GM12872 (cell line): Measurements from ENCODE around the gene NUCB2.

ENCODE experiments used
- CTCF ChIP-seq: IDR thresholded peaks from 3 replicates; pipeline ENCODE4 v1.5.1; 2011; ENCODE audit warnings: low read depth, mild to moderate bottlenecking, low read length, moderate library complexity; ENCODE audit not compliant: insufficient read depth

Gene NUCB2

DNA sequence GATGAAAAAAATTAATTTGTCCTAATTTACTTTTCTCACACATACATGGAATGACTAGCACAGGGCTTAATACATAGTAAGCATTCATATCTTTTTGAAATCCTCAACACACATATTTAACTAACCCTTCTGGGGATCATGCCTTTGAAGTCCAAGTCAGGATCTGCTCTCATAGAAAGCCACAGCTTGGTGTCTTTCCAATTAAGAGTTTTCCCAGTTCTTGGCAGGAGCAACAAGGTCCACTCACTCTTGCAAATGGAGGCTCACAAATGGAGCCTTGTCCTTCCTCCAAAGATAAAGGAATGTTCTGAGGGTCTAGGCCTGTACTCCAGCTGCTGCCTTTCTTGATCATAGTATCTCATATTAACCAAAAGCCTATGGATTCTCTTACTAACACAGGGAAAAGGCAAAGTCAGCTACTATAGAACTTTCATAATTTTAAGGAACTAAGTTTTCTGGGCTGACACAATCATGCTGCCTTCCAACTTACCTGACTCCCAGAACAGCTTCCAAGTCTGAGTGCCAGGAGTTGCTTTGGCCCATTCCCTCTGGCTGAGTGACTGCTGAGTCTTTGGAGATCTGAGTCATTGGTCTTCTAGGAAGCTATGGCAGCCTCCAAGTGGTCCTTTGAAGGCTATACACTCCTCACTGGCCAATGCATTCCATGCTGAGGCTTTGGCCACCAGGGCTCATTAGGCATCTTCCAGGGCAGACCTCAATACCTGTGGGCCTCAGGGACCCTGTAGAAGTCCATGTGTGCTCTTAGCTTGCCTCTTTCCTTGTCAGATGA, 25.8 kb upstream of the NUCB2 start:
- TF ChIP-seq CTCF = no peak

DNA sequence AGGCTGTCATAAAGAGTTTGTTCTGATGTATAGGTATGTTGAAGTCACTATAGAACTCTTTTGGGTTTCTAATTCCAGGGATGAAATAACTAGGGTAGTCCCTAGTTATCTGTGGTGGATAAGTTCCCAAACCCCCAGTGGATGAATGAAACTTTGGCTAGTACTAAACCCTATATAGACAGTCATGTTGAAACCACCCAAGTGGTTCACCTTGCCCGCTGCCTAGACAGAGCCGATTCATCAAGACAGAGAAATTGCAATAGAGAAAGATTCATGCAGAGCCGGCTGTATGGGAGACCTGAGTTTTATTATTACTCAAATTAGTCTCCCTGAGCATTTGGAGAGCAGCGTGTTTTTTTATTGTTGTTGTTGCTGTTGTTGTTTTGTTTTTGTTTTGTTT, 23.8 kb upstream of the NUCB2 start:
- TF ChIP-seq CTCF = no peak

GRCh38 chr11:17256512-17256911, 20.0 kb upstream of the NUCB2 start:
- no peak for TF ChIP-seq CTCF

GRCh38 chr11:17257196-17257595, 19.3 kb upstream of the NUCB2 start:
- no peak for TF ChIP-seq CTCF

DNA sequence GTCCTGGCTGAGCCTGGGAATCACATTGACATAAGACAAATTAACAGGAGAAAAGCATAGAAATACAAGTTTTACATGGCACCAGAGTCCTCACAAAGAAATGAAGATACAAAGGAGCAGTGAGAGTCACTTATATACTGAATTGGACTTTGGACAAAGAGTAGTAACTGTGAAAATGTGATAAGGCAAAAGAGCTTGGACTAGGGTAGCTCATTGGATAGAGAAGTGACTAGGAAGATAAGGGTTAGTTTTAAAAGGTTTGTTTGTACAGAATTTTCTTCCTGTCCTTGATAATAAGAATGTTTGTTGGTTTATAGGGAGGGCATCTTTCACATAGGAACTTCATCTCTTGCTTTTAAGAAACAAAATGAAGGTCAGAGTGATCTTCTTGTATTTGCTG, 17.9 kb upstream of the NUCB2 start:
- TF ChIP-seq CTCF = no peak

DNA sequence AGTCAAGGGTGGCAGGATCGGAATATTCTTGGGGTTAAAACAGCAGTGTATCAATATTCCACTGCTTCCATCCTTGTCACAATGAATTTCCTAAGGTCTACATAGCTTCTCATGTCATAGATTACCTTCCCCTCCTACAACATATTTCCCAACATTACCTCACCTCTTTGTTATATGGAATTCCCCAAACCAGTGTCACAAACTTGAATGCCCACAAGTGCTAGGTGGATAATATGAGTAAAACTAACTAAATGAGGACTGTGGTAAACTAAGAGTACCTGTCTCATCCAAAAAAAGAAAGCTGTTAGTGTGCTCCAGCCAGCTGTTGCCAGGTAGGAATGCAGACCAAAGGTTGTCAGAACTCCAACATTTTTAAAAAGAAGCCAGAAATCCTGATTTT, 17.0 kb upstream of the NUCB2 start:
- no peak for TF ChIP-seq CTCF

- TF ChIP-seq CTCF = no peak
Measured at GRCh38 chr11:17260020-17260419, 16.5 kb upstream of the NUCB2 start.
